Limb (tissue), 2 donors: ENCODE data around the gene RGS6.
"Not testable (repeated sequence)": the region's sequence is repeated elsewhere in the genome, so short reads cannot be mapped to it uniquely, and the experiment has no call there.

Source experiments
- DNase-seq, 2 donors: peaks; one replicate each; pipeline ENCODE4 v3.0.0-alpha.2; 2016; ENCODE audit errors: extremely low spot score in 2 of 2

RGS6 gene

DNA sequence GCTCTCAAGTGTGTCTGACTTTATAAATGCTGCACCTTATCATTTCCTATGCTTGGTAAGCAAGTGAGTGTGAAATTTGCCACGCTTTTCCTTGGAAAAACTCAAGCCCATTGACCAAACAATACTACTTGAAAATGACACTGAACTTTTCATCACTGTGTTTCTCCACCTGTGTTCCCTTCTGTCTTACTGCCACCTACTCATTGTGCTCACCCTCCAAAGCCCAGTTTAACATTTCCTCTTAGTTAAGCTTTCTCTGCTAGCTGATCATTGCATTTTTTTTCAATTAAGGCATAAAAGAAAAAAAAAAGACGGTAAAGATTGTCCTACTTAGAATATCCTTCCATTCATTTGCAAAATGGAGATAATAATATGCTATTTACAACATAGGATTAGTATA, 516.0 kb downstream of the RGS6 start:
- no peak for DNase-seq

DNA sequence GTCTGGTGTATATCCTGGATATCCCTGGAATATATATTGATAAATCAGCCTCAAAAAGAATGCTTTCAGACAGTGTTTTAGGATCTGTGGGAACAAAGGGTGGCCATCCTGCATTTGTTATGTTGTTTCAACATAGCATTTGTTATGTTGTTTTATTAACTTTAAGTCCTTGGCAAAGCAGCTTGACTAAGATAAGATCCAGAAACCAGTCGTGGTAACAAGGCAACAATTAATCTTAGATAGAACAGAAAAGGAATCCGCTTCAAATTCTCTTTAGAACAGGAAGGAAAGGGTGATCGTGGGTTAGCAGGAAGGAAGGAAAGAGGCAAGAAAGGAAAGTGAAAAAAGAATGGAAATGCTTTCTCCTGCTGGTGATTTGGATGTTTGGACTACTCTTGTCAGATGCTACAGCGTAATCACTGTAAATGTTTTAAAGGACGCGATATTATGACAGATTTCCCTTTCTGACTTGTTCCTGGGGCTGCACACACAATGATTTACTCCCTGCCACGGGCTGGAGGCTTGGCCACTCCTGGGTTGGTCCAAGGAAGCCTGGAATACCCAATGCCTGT, 518.3 kb downstream of the RGS6 start:
- no peak for DNase-seq

DNA sequence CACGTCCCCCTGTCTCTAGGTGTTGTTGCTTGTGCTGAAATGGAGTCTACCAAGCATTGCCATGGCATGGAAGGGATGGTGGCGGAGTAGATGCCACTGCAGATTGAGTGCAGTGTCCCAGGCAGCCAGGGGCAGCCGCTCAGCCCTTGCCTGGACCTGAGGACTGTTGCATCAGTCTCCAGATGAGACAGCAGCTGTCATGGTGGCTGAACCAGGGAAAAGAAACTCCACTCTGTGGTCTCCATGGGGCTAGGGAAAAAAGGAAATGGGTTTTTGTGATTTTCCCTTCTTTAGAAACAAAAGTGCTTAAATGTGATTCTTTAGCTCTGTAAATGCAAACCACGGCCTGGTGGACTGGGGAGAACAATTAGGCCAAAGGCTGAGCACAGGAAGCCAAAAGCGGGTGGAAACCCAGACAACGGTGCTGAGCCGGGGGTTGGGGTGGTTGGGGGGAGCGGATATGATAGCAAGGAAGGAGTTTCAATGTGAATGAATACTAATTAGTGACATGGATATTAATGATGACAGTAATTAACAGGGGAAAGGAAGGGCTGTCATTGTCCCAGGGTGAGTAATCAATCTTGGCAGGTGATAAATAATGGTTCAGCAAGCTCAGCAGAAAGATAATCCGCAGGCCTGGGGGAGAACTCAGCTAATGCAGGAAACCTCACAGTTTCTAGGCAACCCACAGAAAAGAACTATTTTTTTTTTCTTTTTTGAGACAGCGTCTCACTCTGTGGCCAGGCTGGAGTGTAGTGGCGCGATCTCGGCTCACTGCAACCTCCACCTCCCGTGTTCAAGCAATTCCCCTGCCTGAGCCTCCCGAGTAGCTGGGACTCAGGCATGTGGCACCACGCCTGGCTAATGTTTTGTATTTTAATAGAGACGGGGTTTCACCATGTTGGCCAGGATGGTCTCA, 519.1 kb downstream of the RGS6 start:
- peak; percentile 22 to 40 for DNase-seq

DNA sequence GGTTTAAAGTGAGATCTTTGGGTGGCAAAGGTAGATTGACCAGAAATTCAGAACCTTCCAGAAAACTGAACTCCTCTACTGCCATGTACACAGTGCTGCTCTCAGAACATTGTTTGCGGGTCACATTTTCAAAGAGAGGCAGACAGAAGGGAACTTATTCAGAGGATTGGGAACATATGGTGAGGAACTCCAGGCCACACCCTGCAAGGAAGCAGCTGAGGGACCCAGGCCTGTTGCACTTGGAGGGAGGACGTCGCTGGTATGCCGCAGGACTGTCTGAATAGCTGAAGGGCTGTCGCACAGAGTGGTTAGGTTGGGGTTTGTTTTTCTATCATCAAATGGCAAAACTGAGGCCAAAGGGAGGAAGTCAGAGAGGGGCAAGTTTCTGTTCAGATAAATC, 520.5 kb downstream of the RGS6 start:
- no peak for DNase-seq

DNA sequence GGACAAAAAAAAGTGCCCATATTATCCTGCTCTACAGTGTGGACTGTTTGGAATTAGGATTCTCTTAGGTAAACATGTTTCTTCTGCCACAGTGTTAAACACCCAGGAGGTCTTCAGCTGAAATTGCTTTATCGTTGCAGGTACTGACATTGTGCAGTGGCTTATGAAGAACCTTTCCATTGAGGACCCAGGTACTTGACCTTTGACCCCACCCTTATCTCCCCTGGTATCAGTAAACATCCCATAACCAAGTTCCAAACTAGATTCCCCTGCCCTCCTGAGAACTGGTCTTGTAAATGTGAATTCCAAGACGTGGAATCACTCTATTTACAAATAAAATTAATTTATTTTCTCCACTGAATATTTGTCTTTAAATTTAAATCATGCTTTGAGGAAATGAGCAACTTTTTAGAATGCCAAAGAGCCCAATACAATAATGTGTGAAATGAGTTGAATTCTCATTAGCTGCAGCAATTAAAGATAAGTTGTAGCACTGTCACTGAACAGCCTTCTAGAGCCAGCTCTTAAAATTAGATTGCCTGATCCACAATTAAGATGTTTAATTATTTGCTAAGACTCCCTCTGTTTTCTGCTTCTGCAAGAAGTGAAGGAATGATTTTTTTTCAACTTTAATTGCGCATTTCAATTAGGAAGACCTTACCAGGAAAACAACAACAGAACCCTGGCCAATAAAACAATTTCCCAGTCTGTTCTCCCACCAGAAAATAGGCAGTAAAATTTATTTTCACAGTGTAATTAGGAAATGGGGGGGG, 522.3 kb downstream of the RGS6 start:
- DNase-seq, result no peak

DNA sequence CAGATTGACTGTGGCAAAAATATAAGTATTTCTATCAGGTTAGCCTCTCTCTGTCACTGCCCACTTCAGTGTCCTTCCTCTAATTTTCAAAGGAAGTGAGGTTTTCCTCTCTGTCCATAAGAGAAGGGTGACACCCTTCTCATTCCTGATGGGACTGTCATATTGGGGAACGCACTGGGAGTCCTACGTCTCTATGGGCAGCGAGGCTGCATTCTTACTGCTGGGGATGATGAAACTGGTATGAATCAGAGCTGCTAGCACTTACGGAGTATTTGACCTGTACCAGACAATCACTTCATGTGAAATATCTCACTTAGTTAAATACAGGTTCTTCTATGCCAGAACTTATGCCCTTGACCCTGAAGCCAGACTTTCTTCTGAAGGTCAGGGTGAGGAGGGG, 525.4 kb downstream of the RGS6 start:
- DNase-seq, result no peak

DNA sequence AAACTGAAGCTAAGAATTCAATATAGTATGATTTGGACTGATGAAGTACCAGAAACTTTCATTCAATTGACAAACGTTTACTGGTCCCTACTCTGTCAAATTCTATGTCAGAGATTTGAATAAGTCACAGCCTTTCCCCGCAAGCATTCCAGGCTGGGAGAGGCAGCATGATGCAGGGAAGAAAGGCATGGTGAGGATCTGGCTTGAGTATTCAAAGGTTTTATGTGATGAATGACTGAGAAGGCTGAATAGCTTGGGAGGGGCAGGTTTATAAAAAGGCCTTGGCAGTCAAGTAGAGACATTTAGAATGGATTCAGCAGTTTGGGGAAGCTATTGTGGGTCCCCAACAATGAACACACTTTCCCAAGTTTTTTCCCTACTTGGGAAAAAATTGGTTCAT, 529.8 kb downstream of the RGS6 start:
- DNase-seq, result no peak

DNA sequence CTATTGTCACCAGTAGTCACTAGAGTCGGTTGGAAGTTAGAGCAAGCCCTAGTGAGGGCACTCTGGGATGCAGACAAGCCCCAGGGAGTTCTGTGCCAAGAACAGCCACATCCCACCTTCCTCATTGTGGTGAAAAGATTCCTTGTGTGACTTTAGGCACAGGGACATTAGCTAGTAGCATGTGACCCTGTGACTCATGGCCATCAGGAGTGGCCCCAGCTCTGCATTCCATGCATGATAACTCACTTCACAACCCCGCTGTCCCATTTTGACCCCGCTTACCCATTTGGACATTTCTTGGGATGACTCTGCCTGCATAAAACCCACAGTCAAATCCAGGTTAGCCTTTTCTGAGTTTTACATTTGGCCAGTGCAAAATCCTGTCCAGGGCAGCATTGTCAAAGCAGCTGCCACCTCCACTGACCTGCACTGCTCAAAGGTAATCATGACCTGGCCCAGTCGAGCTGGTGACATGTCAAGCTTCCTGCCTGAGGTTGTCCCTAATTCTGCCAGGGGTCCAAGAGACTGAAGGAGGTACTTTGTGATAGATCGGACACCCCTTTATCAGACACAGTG, 531.1 kb downstream of the RGS6 start:
- DNase-seq, result no peak

DNA sequence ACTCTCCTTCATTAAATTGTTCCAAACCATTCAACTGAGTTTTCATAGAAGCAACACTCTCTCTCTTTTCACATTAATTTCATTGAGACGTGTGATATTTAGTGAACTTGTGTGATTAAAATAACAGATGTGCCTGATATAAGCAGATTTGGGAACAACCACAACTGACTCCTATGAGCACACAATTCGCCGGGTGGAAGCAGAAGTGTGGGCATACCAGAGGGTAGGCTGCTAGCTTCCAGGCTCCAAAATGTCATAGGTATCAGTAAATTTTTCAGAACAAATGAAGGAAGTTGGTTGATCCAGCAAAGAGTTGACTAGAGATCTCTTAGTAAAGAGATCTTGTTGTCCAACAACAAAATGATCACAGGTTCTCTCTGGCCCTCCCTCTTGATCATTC, 532.0 kb downstream of the RGS6 start:
- DNase-seq, result no peak

DNA sequence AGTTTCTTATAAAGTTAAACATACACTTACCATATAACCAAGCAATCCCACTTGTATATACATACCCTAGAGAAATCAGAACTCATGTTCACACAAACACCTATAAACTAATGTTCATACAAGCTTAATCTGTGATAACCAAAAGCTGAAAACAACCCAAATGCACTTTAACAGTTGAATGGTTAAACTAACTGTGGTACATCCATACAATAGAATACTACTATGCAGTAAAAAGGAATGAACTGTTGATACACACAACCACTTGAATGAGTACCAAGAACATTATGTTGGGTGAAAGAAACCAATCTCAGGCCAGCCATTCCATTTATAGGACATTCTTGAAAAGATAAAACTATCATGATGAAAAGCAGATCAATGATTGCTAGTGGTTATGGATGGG, 534.1 kb downstream of the RGS6 start:
- DNase-seq, result no peak

DNA sequence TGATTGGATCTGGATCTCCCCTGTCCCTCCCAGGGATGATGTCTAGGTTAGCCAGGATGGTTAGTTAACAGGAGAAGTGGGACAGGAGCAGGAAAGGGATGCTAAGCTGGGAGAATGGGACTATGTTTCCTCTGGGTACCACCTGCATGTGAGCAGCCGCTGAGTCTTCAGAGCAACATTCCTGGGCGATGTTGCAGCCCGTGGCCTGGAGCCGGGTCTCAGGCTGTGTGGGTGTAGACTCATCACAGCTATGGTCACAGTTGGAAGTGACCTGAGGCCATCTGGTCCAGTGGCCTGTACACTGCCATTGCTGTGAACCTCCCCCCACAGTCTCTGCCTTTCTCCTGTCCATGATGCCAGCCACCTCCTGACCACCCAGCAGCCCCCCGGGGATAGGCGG, 539.1 kb downstream of the RGS6 start:
- DNase-seq, result no peak

DNA sequence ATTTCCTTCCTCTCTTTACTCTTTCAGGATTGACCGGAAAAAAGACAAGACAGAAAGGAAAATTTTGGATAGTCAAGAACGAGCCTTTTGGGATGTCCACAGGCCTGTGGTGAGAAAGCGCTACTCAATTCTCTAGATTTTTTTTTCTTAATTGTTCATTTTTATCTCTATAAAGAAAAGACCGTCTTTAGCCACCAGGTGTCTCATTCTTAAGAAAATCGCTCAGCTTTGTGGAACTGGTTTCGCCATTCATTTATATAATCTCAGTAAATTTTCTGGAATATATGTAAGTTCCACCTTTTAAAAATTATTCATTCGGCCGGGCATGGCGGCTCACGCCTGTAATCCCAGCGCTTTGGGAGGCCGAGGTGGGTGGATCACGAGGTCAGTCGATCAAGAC, 540.6 kb downstream of the RGS6 start:
- DNase-seq, result no peak

DNA sequence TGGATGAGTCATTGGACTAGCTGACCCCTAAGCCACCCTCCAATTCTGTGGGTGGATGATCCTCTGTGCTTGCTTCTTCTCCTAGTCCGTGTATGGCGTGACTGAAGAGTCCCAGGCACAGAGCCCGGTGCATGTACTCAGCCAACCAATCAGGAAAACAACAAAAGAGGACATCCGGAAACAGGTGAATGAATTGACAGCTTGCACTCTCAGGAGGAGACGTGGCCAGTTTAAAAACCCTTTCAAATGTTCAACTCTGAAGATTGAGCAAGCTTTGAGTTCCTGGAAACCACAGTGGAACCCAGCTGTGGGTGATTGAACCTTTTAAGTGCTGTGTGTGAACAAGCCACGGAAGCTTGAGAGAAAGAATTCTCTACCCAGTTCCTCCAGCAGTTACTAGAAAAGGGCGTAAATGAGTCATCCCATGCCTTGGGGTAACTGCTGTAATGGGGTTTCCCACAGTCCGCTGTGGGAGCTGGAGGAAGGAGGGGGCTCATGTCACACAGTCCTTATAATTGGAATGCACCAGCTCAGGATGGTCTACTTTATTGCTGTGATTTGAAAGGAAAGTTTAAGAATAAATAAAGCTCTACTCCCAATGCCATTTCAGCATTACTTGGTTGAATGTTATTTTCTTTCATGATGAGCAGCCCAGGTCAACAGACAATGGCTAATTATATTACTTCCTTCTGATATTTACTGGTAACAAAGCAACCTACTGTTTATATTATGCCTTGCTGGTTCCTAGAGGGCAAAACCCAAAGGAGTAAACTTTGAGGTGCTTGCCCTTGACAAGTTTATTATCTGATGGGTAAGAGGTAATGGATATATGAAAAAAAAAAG, 544.6 kb downstream of the RGS6 start:
- DNase-seq, result no peak

DNA sequence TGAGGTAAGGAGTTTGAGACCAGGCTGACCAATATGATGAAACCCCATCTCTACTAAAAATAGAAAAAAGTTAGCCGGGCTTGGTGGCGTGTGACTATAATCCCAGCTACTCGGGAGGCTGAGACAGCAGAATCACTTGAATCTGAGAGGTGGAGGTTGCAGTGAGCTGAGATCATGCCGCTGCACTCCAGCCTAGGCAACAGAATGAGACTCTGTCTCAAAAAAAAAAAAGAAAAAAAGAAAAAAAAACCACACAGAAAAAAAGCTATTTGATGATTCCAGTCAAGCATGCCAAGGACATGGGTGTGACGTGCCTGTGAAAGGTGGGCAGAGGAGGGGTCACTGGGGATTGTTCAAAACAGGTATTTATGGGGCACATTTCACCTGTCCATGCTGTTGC, 545.3 kb downstream of the RGS6 start:
- not testable (repeated sequence) for DNase-seq

DNA sequence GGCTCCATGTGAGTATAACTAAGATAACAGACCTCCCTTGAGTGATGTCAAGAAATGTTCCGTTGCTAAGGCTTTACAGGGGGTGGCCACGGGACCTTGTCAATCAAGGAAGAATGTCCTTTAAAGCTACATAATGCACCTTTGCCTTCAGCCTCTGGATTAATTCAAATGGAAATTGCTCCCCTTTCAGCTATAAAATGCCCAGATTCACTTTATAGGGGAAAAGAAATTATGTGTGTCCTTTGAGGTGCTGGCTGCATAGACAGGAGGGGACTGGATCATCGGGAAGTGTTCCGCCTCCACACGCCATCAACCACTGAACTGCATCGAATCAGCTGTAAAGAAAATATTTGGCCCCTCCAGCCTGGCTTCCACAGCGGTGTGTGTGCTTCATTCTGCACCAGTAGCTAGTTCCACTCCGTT, 546.3 kb downstream of the RGS6 start:
- DNase-seq, result no peak

DNA sequence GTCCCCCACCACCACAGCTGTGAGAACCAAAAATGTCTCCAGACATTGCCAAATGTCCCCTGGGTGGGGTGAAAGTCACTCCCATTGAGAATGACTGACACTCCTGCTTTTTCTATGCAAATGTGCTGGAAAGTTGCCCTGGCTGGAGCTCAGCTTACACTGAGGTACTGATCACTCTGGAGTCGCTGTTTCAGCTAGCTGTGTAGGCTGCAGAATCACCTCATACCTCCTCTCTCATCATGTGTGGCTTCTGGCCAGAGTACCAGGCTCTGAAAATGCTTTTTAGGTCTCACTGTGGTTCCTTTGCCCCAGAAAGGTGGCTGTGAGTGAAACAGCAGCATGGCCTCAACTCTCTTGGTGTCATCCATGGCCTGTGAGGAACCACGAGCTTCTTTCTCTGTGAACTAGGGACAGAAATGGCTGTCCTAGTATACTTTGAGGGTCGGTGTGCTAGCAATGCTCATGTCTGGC, 547.3 kb downstream of the RGS6 start:
- DNase-seq, result peak in 1 of 2 donors; percentile 37

DNA sequence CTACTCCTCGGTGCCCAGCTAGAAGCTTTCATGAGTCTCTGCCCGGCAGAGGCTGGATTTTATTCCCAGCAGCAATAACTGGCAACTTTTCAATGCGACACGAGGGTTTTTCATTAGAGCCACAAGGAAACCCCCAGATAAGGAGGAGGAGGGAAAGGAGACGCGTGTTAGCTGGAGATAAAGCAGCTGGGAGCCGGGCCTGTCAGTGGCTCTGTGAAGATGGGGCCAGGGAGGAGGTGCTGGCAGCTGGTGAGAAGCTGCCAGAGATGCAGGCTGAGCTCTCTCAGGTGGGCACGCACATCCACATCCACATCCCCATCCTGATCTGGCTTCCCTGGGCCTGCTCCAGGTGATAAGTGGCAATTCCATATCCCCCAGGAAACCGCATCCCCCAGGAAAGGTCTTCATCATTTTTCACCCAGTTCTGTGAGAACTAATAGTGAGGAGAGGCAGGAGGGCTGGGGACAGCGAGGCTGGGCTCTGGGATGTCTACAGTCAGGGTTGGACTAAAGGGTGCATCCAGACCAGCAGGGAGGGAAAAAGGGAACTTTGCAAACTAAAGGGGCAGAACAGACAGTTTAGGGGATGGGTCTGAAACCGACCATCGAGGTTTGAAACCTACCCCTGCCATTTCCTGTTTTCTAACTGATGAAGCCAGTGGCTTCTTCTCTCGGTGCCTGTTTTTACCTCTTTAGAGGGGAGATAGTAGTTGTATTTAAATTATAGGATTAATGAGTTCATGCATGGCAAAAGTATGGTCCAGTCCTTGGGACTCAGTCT, 548.4 kb downstream of the RGS6 start:
- DNase-seq, result no peak

DNA sequence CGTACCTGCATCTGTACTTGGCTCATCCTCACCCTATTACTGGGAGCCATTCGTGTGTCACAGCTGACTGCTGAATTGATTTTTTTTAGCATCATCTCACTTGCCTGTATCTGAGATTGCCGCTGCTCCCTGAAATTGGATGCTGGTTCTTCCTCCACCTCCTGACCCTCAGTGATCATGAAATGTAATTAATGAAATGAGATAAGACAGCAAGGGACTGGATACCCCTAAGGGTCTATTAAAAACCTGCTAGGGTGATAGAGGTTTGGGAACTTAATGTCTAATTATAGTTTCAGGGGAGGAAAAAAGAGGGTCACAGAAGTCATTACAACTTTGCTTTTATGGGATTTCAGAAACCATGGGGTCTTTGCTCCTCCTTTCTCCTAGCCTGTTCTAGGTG, 551.1 kb downstream of the RGS6 start:
- no peak for DNase-seq

DNA sequence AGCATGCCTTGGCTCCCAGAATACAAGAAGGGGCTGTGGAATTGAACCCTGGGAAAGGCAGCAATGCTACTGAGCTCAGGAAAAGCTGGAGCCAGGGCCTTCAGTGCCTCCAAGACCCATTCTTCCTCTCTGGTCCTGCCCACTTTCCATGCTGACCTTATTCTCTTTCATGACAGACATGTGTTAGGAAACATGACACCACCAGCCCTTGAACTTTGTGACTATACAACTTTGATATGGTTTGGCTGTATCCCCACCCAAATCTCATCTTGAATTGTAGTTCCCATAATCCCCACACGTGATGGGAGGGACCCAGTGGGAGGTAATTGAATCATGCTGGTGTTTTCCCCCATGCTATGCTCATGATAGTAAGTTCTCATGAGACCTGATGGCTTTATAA, 553.5 kb downstream of the RGS6 start:
- no peak for DNase-seq

DNA sequence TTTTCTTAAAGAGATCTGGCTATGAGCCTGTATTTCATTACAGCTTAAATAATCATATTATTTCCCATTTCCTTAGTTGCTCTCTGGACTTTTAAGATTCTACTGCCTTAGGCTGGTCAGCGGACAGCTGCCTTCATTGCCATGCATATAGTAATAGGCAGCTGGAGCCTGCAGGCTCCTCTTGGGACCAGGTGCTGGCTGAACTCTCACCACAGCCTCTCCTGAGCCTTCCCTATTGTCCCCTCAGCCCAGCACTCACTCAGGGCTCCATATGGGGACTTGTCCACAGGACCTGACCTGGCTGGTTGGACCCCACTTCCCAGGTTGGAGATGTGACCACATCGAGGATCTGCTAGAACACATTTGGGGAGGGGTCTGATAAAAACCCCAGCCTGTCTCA, 556.3 kb downstream of the RGS6 start:
- no peak for DNase-seq
